Stimulated activated CD4-positive, alpha-beta T cell treated with anti-CD3 and anti-CD28 coated beads, Interleukin-2, amount 100 ng/mL, for 24 hours (primary cell): ENCODE results near the gene ANKS3.
A peak's percentile ranks its signal among the peaks of the same experiment; 100 is the strongest.

Source experiments
- DNase-seq, 2 donors: peaks; one replicate each; pipeline ENCODE4 v3.0.0-alpha.2; 2020

The ANKS3 gene, protein sequence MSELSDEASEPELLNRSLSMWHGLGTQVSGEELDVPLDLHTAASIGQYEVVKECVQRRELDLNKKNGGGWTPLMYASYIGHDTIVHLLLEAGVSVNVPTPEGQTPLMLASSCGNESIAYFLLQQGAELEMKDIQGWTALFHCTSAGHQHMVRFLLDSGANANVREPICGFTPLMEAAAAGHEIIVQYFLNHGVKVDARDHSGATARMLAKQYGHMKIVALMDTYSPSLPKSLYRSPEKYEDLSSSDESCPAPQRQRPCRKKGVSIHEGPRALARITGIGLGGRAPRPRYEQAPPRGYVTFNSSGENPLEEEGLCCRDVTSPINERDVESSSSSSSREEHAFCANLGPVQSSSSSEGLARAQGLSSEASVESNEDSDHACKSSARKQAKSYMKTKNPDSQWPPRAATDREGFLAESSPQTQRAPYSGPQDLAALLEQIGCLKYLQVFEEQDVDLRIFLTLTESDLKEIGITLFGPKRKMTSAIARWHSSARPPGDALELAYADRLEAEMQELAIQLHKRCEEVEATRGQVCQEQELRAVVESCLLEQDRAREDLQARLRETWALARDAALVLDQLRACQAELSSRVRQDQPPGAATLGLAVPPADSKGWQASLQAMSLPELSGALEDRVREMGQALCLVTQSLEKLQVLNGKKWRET

GRCh38 chr16:4734063-4734729, at the start of gene ANKS3, which contains the start of gene DNAAF8:
Gene ANKS3 (minus strand): TSS chr16:4734271. CDS start chr16:4730149, 4,122 bp downstream.
Gene DNAAF8 (plus strand): TSS chr16:4734537. CDS start chr16:4736515, 1,978 bp downstream.
- DNase-seq = peak; percentile 80 to 82

GRCh38 chr16:4783251-4783950, 49.3 kb upstream of the ANKS3 start:
- no peak for DNase-seq

DNA sequence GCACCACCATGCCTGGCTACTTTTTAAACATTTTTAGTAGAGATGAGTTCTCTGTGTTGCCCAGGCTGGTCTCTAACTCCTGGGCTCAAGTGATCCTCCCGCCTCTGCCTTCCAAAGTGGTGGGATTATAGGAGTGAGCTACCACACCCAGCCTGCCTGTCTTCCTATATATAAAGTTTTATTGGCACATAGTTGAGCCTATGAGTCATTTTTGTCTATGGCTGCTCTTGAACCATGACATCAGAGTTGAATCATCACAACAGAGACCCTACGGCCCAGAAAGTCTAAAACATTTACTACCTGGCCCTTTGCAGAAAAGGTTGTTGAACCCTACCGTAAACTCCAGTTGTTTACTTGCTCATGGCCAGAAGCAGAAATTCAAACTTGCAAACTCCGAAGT, 46.2 kb upstream of the ANKS3 start:
- no peak for DNase-seq

DNA sequence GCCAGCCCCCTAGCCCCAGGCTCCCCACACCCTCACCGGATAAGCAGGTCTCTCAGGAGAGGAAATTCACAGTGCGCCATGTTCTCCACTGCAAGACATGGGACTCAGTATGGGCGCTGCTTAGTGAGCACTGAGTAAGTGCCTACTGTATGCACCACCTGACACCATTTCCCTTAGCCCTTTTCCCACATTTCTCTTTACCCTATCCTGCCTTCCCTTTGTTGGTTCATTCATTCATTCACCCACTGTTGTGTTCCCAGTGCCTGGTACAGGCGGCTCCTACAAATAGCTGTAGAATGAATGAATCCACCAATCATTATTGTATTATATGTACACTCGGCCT, 44.0 kb upstream of the ANKS3 start:
- no peak for DNase-seq

GRCh38 chr16:4777339-4778049, 43.4 kb upstream of the ANKS3 start:
- no peak for DNase-seq

GRCh38 chr16:4776141-4776705, 42.2 kb upstream of the ANKS3 start:
- DNase-seq = no peak

- DNase-seq = no peak
These were observed 40.9 kb upstream of the ANKS3 start for GRCh38 chr16:4775005-4775404.

DNA sequence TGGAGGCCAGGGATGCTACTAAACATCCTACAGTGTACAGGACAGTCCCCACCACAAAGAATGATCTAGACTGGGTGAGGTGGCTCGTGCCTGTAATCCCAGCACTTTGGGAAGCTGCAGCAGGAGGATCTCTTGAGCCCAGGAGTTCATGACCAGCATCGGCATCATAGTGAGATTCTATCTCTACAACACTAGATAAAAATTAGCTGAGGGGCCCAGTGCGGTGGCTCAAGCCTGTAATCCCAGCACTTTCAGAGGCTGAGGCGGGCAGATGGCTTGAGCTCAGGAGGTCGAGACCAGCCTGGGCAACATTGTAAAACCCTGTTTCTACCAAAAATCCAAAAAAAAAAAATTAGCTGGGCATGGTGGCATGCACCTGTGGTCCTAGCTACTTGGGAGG, 38.3 kb upstream of the ANKS3 start:
- no peak for DNase-seq

GRCh38 chr16:4771646-4772045, 37.6 kb upstream of the ANKS3 start:
- DNase-seq = no peak

GRCh38 chr16:4769306-4769638, 35.2 kb upstream of the ANKS3 start:
- no peak for DNase-seq

- peak; percentile 90 to 96 for DNase-seq
These were observed 34.7 kb upstream of the ANKS3 start for GRCh38 chr16:4768549-4769305.

- DNase-seq = peak in 1 of 2 donors; percentile 24
These were observed 33.9 kb upstream of the ANKS3 start for GRCh38 chr16:4767872-4768548.

- peak; percentile 98 to 99 for DNase-seq
These were observed 33.0 kb upstream of the ANKS3 start, which contains the start of gene ZNF500 for GRCh38 chr16:4766875-4767628. Gene ZNF500 (minus strand): TSS chr16:4767162. CDS start chr16:4765978, 1,184 bp downstream.

DNA sequence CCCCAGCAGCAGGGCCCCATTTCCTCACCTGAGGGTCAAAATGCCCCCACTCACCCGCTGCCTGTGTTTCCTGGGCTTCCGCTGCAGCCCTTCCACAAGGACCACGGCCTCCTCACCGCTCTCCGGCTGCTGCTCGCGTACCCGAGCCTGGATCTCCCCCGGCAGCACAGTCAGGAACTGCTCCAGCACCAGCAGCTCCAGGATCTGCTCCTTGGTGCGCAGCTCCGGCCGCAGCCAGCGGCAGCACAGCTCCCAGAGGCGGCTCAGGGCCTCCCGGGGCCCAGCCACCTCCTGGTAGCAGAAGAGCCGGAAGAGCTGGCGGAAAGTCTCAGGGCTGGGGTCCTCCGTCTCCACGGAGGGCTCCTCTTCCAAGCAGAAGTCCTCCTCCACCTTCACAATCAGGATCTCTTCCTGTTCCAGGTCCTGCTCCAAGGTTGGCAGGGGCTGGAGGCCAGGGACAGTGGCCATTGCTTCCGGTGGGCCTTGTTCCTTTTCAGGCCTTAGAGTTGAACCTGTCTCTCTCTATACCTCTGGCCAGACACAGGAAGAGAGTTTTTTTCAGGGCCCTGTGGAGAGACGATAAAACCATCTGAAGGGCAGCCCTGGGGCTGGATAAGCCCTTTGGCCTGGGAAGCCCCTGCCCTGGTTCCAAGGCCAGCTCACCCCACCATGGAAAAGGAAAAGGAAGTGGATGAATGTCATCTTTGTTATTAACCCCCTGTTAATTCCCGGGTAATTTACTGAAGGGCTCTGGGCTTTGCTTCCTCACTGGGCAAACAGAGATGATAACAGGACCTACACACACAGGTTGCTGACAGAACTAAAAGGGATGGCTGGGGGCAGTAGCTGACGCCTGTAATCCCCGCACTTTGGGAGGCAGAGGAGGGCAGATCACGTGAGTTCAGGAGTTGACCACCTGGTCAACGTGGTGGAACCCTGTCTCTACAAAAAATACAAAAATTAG, 31.7 kb upstream of the ANKS3 start:
- no peak for DNase-seq

GRCh38 chr16:4763791-4764190, 29.7 kb upstream of the ANKS3 start:
- DNase-seq = no peak

- no peak for DNase-seq
These were observed 28.1 kb upstream of the ANKS3 start for GRCh38 chr16:4762205-4762604.

GRCh38 chr16:4760221-4760910, 26.3 kb upstream of the ANKS3 start:
- DNase-seq = no peak

DNA sequence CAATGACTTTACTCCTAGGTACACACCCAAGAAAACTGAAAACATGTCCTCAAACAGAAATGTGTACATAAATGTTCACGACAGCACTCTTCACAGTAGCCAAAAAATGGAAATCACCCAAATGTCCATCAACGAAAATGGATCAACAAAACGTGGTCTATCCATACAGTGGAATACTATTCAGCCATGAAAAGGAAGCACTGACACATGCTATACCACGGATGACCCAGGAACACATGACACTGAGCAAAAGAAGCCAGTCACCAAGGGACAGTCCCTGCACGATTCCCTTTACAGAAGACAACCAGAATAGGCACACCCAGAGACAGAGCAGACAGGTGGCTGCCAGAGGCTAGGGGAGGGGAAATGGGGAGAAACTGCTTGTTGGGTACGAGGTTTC, 21.6 kb upstream of the ANKS3 start:
- DNase-seq = no peak
